Uterus (tissue), 2 donors: ENCODE data around the gene HDLBP.

ENCODE experiments used
- CTCF ChIP-seq, 4 experiments: fragments of 200-600 bp in 2 of 4; fragments of 450-650 bp in 2 of 4; sonication (generic) in 2 of 4; IDR thresholded peaks; one replicate each; pipeline ENCODE4 v1.5.1; 2016 to 2019; ENCODE audit warnings: antibody characterized with exemption in 4 of 4, mild to moderate bottlenecking in 2 of 4, moderate library complexity in 1 of 4
- POLR2A ChIP-seq, 2 donors: fragments of 450-650 bp; IDR thresholded peaks; one replicate each; pipeline ENCODE4 v1.6.1; 2016; ENCODE audit warnings: antibody characterized with exemption in 2 of 2, mild to moderate bottlenecking in 1 of 2, moderate library complexity in 1 of 2

GRCh38 chr2:241316825-241317224 is 1.4 kb upstream of the HDLBP start:
- TF ChIP-seq CTCF (IDR thresholded peaks at IDR 0.05) (no peak), POLR2A (IDR thresholded peaks at IDR 0.05) (no peak)
